Measurements from ENCODE around the gene THSD7A.

THSD7A gene

GRCh38 chr7:11570205-11570604, 261.8 kb downstream of the THSD7A start:
- Histone ChIP-seq H2AFZ (ENCODE audit: low read length, unreplicated experiment) (no peak overlapping the region), H3K4me1 (ENCODE audit: control insufficient read depth, insufficient read depth, low read length, unreplicated experiment) (no peaks in the 10 kb centered on the region), H3K36me3 (ENCODE audit: insufficient read depth, low read length) (no peaks in the 10 kb centered on the region), H3K27me3 (ENCODE audit: insufficient read depth, low read length) (no peaks in the 10 kb centered on the region), H3K79me2 (ENCODE audit: control insufficient read depth, insufficient read depth, low read length, unreplicated experiment) (no peaks in the 10 kb centered on the region), H3K27ac (ENCODE audit: low read depth, low read length) (no peak overlapping the region), H3K4me3 (ENCODE audit: low read depth, low read length) (no peak overlapping the region)

DNA sequence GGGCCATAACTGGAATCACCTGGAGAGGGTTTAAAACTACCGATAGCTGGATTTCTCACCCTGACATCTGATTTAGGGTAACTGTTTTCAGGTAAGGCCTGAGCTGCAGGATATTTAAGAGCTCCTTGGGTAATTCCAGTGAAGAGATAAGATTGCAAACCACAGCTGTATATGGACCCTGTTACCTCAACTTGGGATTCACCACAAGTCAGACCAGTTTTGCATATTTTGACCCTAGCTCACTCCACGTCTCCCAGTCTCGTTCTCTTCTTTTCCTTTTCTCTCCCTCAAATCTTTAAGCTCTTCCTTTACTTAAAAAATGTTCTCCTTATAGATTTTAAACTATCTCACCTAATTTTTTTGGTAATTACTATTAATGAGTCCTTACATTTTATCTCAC, 264.4 kb downstream of the THSD7A start:
- Histone ChIP-seq H2AFZ (ENCODE audit: low read length, unreplicated experiment) (no peak overlapping the region), H3K4me1 (ENCODE audit: control insufficient read depth, insufficient read depth, low read length, unreplicated experiment) (no peaks in the 10 kb centered on the region), H3K27ac (ENCODE audit: low read depth, low read length) (no peak overlapping the region), H3K27me3 (ENCODE audit: insufficient read depth, low read length) (no peaks in the 10 kb centered on the region), H3K36me3 (ENCODE audit: insufficient read depth, low read length) (no peaks in the 10 kb centered on the region), H3K4me3 (ENCODE audit: low read depth, low read length) (no peak overlapping the region), H3K79me2 (ENCODE audit: control insufficient read depth, insufficient read depth, low read length, unreplicated experiment) (no peaks in the 10 kb centered on the region)

DNA sequence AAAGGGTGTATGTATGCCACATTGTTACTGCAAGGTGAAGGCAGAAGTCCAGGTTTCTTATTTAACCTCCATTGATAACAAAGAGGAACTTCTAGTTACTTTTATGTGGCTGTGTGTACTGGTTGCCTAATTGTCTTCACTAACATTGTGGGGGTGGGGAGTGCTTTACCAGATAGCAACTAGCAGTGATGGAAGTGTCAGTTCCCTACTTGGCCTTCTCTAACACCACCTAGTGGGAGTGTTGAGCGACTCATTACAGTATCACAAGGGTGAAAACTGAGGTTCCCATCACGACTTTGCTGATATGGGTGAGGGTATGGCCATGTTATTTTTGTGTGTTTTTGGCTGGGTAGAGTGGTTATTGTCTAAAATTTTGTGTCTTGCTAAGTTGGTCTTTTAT, 274.4 kb downstream of the THSD7A start:
- peaks cover 4% of the 10 kb centered on the region for H3K4me1 ChIP-seq (ENCODE audit: control insufficient read depth, insufficient read depth, low read length, unreplicated experiment)
- no peaks in the 10 kb centered on the region for H3K79me2 ChIP-seq (ENCODE audit: control insufficient read depth, insufficient read depth, low read length, unreplicated experiment)
- no peak overlapping the region for H3K27ac ChIP-seq (ENCODE audit: low read depth, low read length)
- H3K36me3 ChIP-seq (ENCODE audit: insufficient read depth, low read length) = no peaks in the 10 kb centered on the region
- no peak overlapping the region for H3K4me3 ChIP-seq (ENCODE audit: low read depth, low read length)
- peak overlapping the region; percentile 58 for H2AFZ ChIP-seq (ENCODE audit: low read length, unreplicated experiment)
- no peaks in the 10 kb centered on the region for H3K27me3 ChIP-seq (ENCODE audit: insufficient read depth, low read length)

DNA sequence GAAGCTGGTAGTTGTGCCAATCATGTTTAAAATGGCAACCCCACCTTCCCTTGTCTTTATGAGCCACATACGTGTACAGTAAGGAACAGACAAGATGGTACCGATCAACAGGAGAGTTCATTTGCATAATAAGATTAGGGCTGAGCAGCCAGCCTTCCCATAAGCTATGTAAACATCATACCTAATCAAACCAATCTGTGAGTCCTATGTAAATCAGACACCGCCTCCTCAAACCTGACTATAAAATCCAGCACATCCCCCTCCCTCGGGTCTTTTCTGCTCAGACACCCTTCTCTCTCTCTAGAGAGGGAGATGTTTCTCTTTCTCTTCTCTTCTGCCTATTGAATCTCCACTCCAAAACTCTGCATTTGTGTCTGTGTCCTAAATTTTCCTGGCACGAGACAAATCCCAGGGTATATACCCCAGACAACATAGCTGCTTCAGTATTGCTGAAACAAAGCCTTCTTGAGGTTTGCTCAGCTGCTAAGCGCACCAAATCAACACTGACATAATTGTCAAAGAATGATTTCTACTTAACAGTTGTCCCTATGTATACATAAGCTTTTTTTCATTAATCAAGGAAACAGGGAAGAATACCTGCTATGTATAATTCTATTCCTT, 279.2 kb downstream of the THSD7A start:
- Histone ChIP-seq H3K27ac (ENCODE audit: low read depth, low read length) (no peak overlapping the region), H3K4me1 (ENCODE audit: control insufficient read depth, insufficient read depth, low read length, unreplicated experiment) (peaks cover 14% of the 10 kb centered on the region), H3K36me3 (ENCODE audit: insufficient read depth, low read length) (no peaks in the 10 kb centered on the region), H3K79me2 (ENCODE audit: control insufficient read depth, insufficient read depth, low read length, unreplicated experiment) (no peaks in the 10 kb centered on the region), H3K4me3 (ENCODE audit: low read depth, low read length) (no peak overlapping the region), H2AFZ (ENCODE audit: low read length, unreplicated experiment) (no peak overlapping the region), H3K27me3 (ENCODE audit: insufficient read depth, low read length) (no peaks in the 10 kb centered on the region)

DNA sequence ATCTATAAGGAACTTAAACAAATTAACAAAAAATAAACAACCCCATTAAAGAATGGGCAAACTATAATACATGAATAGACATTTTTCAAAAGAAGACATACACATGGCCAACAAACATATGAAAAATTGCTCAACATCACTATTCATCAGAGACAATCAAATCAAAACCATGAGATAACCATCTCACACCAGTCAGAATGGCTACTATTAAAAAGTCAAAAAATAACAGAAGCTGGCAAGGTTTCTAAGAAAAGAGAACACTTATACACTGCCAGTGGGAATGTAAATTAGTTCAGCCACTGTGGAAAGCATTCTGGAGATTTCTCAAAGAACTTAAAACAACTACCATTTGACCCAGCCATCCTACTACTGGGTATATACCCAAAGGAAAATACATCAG, 280.5 kb downstream of the THSD7A start:
- no peaks in the 10 kb centered on the region for H3K36me3 ChIP-seq (ENCODE audit: insufficient read depth, low read length)
- H3K27me3 ChIP-seq (ENCODE audit: insufficient read depth, low read length) = no peaks in the 10 kb centered on the region
- H3K79me2 ChIP-seq (ENCODE audit: control insufficient read depth, insufficient read depth, low read length, unreplicated experiment) = no peaks in the 10 kb centered on the region
- no peak overlapping the region for H2AFZ ChIP-seq (ENCODE audit: low read length, unreplicated experiment)
- H3K4me3 ChIP-seq (ENCODE audit: low read depth, low read length) = no peak overlapping the region
- no peak overlapping the region for H3K27ac ChIP-seq (ENCODE audit: low read depth, low read length)
- peaks cover 12% of the 10 kb centered on the region for H3K4me1 ChIP-seq (ENCODE audit: control insufficient read depth, insufficient read depth, low read length, unreplicated experiment)

- H3K27me3 ChIP-seq (ENCODE audit: insufficient read depth, low read length) = no peaks in the 10 kb centered on the region
- H3K79me2 ChIP-seq (ENCODE audit: control insufficient read depth, insufficient read depth, low read length, unreplicated experiment) = no peaks in the 10 kb centered on the region
- H3K36me3 ChIP-seq (ENCODE audit: insufficient read depth, low read length) = no peaks in the 10 kb centered on the region
- peaks cover 12% of the 10 kb centered on the region for H3K4me1 ChIP-seq (ENCODE audit: control insufficient read depth, insufficient read depth, low read length, unreplicated experiment)
- H3K27ac ChIP-seq (ENCODE audit: low read depth, low read length) = peak overlapping the region; percentile 53
- H3K4me3 ChIP-seq (ENCODE audit: low read depth, low read length) = no peak overlapping the region
- no peak overlapping the region for H2AFZ ChIP-seq (ENCODE audit: low read length, unreplicated experiment)
These were observed 283.5 kb downstream of the THSD7A start for GRCh38 chr7:11548532-11548931.

DNA sequence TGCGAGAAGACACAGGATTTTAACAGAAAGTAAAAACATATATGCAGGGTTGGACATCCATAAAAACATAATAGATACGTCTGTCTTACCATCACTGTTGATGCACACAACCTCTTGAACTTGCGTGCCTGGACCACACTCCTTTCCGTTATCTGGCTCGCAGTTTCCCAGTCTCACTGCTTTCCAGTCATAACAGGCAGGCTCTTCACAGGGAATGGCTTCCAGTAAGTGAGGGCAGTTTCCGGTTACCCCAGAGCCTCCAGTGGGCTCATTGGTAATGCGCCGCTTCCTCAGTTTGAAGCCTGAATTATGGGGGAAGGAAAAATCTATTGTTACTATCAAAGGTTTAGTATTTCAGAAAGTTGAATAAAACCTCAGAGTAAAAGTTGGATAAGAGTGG, 290.7 kb downstream of the THSD7A start:
- no peak overlapping the region for H2AFZ ChIP-seq (ENCODE audit: low read length, unreplicated experiment)
- no peaks in the 10 kb centered on the region for H3K27me3 ChIP-seq (ENCODE audit: insufficient read depth, low read length)
- H3K4me1 ChIP-seq (ENCODE audit: control insufficient read depth, insufficient read depth, low read length, unreplicated experiment) = peaks cover 23% of the 10 kb centered on the region
- H3K36me3 ChIP-seq (ENCODE audit: insufficient read depth, low read length) = no peaks in the 10 kb centered on the region; the same call in 1 of the 2 replicates
- no peak overlapping the region for H3K4me3 ChIP-seq (ENCODE audit: low read depth, low read length)
- H3K79me2 ChIP-seq (ENCODE audit: control insufficient read depth, insufficient read depth, low read length, unreplicated experiment) = no peaks in the 10 kb centered on the region
- no peak overlapping the region for H3K27ac ChIP-seq (ENCODE audit: low read depth, low read length)

GRCh38 chr7:11540271-11540761, 291.7 kb downstream of the THSD7A start:
- peak overlapping the region; percentile 36 for H2AFZ ChIP-seq (ENCODE audit: low read length, unreplicated experiment)
- H3K27me3 ChIP-seq (ENCODE audit: insufficient read depth, low read length) = no peaks in the 10 kb centered on the region
- peaks cover 23% of the 10 kb centered on the region for H3K4me1 ChIP-seq (ENCODE audit: control insufficient read depth, insufficient read depth, low read length, unreplicated experiment)
- H3K36me3 ChIP-seq (ENCODE audit: insufficient read depth, low read length) = no peaks in the 10 kb centered on the region; the same call in 1 of the 2 replicates
- H3K4me3 ChIP-seq (ENCODE audit: low read depth, low read length) = peak overlapping the region; percentile 64
- H3K27ac ChIP-seq (ENCODE audit: low read depth, low read length) = peak overlapping the region; percentile 85
- H3K79me2 ChIP-seq (ENCODE audit: control insufficient read depth, insufficient read depth, low read length, unreplicated experiment) = no peaks in the 10 kb centered on the region

GRCh38 chr7:11539853-11540252, 292.1 kb downstream of the THSD7A start:
- Histone ChIP-seq H3K27ac (ENCODE audit: low read depth, low read length) (peak overlapping the region; percentile 85), H3K27me3 (ENCODE audit: insufficient read depth, low read length) (no peaks in the 10 kb centered on the region), H3K4me3 (ENCODE audit: low read depth, low read length) (peak overlapping the region; percentile 64), H3K4me1 (ENCODE audit: control insufficient read depth, insufficient read depth, low read length, unreplicated experiment) (peaks cover 23% of the 10 kb centered on the region), H2AFZ (ENCODE audit: low read length, unreplicated experiment) (peak overlapping the region; percentile 36), H3K36me3 (ENCODE audit: insufficient read depth, low read length) (no peaks in the 10 kb centered on the region; the same call in 1 of the 2 replicates), H3K79me2 (ENCODE audit: control insufficient read depth, insufficient read depth, low read length, unreplicated experiment) (no peaks in the 10 kb centered on the region)

DNA sequence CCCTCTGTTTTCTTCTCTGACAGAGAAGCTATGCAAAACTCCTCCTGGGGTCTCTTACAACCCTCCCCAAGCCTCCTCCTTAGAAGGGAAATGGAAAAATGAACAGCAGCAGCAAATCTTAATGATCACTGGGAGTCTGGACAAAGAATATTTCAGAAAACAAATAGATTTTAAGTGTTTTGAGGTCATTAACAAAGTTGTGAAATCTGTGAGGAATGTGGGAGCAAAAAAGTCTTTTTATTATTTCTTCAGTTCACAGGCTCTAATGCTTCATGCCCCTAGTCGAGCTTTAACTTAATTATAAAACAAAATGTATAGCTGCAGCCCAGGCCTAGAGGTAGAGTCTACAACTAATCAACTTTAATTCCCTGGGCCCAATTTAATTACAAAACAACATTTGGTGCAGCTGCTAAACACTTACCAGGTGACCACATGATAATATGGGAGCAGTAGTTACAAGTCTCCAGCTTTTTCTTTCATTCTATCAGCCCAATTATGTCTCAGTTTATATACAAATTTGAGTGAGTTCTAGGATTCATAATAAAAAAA, 293.2 kb downstream of the THSD7A start:
- Histone ChIP-seq H2AFZ (ENCODE audit: low read length, unreplicated experiment) (no peak overlapping the region), H3K4me3 (ENCODE audit: low read depth, low read length) (no peak overlapping the region), H3K4me1 (ENCODE audit: control insufficient read depth, insufficient read depth, low read length, unreplicated experiment) (peaks cover 23% of the 10 kb centered on the region), H3K27ac (ENCODE audit: low read depth, low read length) (no peak overlapping the region), H3K36me3 (ENCODE audit: insufficient read depth, low read length) (no peaks in the 10 kb centered on the region; the same call in 1 of the 2 replicates), H3K27me3 (ENCODE audit: insufficient read depth, low read length) (no peaks in the 10 kb centered on the region), H3K79me2 (ENCODE audit: control insufficient read depth, insufficient read depth, low read length, unreplicated experiment) (no peaks in the 10 kb centered on the region)

- H3K27ac ChIP-seq (ENCODE audit: low read depth, low read length) = no peak overlapping the region
- no peak overlapping the region for H3K4me3 ChIP-seq (ENCODE audit: low read depth, low read length)
- H2AFZ ChIP-seq (ENCODE audit: low read length, unreplicated experiment) = no peak overlapping the region
- H3K4me1 ChIP-seq (ENCODE audit: control insufficient read depth, insufficient read depth, low read length, unreplicated experiment) = no peaks in the 10 kb centered on the region
- H3K27me3 ChIP-seq (ENCODE audit: insufficient read depth, low read length) = no peaks in the 10 kb centered on the region
- no peaks in the 10 kb centered on the region for H3K36me3 ChIP-seq (ENCODE audit: insufficient read depth, low read length)
- no peaks in the 10 kb centered on the region for H3K79me2 ChIP-seq (ENCODE audit: control insufficient read depth, insufficient read depth, low read length, unreplicated experiment)
These were observed 298.7 kb downstream of the THSD7A start for GRCh38 chr7:11533229-11533820.
